ENCODE results near the gene LHX8.

LHX8 gene

DNA sequence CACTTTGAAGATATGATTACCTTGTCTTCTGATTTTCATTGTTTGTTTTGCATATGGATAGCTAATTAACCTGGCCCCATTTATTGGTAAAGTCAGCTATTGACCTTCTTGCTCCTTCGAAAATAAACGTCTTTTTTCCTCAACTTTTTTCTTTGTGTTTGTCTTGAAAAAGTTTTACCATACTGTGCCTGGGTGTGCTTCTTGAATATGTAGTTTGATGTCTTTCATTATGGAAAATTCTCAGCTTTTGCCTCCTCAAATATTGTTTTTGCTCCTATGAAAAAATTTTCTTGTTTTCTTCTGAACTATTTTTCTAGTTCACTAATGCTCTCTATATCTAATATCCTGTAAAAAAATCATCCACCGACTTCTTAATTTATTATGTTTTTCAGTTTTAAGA lies 25.0 kb downstream of the LHX8 start:
- H3F3A ChIP-seq (ENCODE audit: insufficient read depth, low read length): no peaks in the 10 kb centered on the region
- 0 out of 2 replicates have a peak, but pooled peaks cover 3% of the 10 kb centered on the region for H3K4me1 ChIP-seq (ENCODE audit: low read length)
- no peak overlapping the region for H3K27ac ChIP-seq (ENCODE audit: low read length)
- no peaks in the 10 kb centered on the region for H3K27me3 ChIP-seq (replicated peaks; ENCODE audit: insufficient read depth, low read length)
- H3K4me2 ChIP-seq (ENCODE audit: low read depth, low read length): no peak overlapping the region
- no peaks in the 10 kb centered on the region for H3K9me2 ChIP-seq (replicated peaks; ENCODE audit: insufficient read depth, low read length)
- no peak overlapping the region for H3K4me3 ChIP-seq (ENCODE audit: low read length)
- H2AFZ ChIP-seq (ENCODE audit: low read length): no peak overlapping the region
- no peaks in the 10 kb centered on the region for H3K9me3 ChIP-seq (replicated peaks; ENCODE audit: insufficient read depth, low read length)
- no peaks in the 10 kb centered on the region for H4K20me1 ChIP-seq (ENCODE audit: insufficient read depth, low read length)
- no peaks in the 10 kb centered on the region for H3K36me3 ChIP-seq (replicated peaks; ENCODE audit: insufficient read depth, low read length)
- TF ChIP-seq, protein P1, sequence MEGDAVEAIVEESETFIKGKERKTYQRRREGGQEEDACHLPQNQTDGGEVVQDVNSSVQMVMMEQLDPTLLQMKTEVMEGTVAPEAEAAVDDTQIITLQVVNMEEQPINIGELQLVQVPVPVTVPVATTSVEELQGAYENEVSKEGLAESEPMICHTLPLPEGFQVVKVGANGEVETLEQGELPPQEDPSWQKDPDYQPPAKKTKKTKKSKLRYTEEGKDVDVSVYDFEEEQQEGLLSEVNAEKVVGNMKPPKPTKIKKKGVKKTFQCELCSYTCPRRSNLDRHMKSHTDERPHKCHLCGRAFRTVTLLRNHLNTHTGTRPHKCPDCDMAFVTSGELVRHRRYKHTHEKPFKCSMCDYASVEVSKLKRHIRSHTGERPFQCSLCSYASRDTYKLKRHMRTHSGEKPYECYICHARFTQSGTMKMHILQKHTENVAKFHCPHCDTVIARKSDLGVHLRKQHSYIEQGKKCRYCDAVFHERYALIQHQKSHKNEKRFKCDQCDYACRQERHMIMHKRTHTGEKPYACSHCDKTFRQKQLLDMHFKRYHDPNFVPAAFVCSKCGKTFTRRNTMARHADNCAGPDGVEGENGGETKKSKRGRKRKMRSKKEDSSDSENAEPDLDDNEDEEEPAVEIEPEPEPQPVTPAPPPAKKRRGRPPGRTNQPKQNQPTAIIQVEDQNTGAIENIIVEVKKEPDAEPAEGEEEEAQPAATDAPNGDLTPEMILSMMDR (IDR thresholded peaks at IDR 0.05; ENCODE audit: low read length): no peak
- no peak for TF ChIP-seq EZH2phosphoT487 (IDR thresholded peaks at IDR 0.05; ENCODE audit: low read length)
- TF ChIP-seq EZH2 (optimal IDR thresholded peaks at IDR 0.05; ENCODE audit: low read depth, low read length): no peak
- H3K79me2 ChIP-seq (ENCODE audit: low read length): peaks cover 25% of the 10 kb centered on the region
- H3K9ac ChIP-seq (ENCODE audit: low read length): no peak overlapping the region
- no peak for DNase-seq

GRCh38 chr1:75165264-75165663 lies 31.1 kb downstream of the LHX8 start:
- H3K27ac ChIP-seq (ENCODE audit: low read length): no peak overlapping the region
- no peak for TF ChIP-seq EZH2phosphoT487 (IDR thresholded peaks at IDR 0.05; ENCODE audit: low read length)
- TF ChIP-seq, protein P1 (IDR thresholded peaks at IDR 0.05; ENCODE audit: low read length): no peak
- TF ChIP-seq EZH2 (optimal IDR thresholded peaks at IDR 0.05; ENCODE audit: low read depth, low read length): no peak

GRCh38 chr1:75166821-75167220 lies 32.6 kb downstream of the LHX8 start:
- no peak overlapping the region for H2AFZ ChIP-seq (ENCODE audit: low read length)
- no peak for DNase-seq
- no peak for TF ChIP-seq EZH2 (optimal IDR thresholded peaks at IDR 0.05; ENCODE audit: low read depth, low read length)
- TF ChIP-seq, protein P1 (IDR thresholded peaks at IDR 0.05; ENCODE audit: low read length): no peak
- no peak for TF ChIP-seq EZH2phosphoT487 (IDR thresholded peaks at IDR 0.05; ENCODE audit: low read length)
- no peak overlapping the region for H3K4me2 ChIP-seq (ENCODE audit: low read depth, low read length)
- H3K4me1 ChIP-seq (ENCODE audit: low read length): 0 out of 2 replicates have a peak, but pooled peaks cover 2% of the 10 kb centered on the region
- H3K27me3 ChIP-seq (replicated peaks; ENCODE audit: insufficient read depth, low read length): no peaks in the 10 kb centered on the region
- no peaks in the 10 kb centered on the region for H3K36me3 ChIP-seq (replicated peaks; ENCODE audit: insufficient read depth, low read length)
- no peaks in the 10 kb centered on the region for H3K9me3 ChIP-seq (replicated peaks; ENCODE audit: insufficient read depth, low read length)
- H3K9ac ChIP-seq (ENCODE audit: low read length): no peak overlapping the region
- H3K9me2 ChIP-seq (replicated peaks; ENCODE audit: insufficient read depth, low read length): no peaks in the 10 kb centered on the region
- H3K79me2 ChIP-seq (ENCODE audit: low read length): no peaks in the 10 kb centered on the region
- H3F3A ChIP-seq (ENCODE audit: insufficient read depth, low read length): no peaks in the 10 kb centered on the region
- no peak overlapping the region for H3K27ac ChIP-seq (ENCODE audit: low read length)
- H3K4me3 ChIP-seq (ENCODE audit: low read length): no peak overlapping the region
- H4K20me1 ChIP-seq (ENCODE audit: insufficient read depth, low read length): no peaks in the 10 kb centered on the region

More at GRCh38 chr1:75165264-75165663, 31.1 kb downstream of the LHX8 start:
- H3K36me3 ChIP-seq (replicated peaks; ENCODE audit: insufficient read depth, low read length): no peaks in the 10 kb centered on the region
- H3K4me1 ChIP-seq (ENCODE audit: low read length): 0 out of 2 replicates have a peak, but pooled peaks cover 3% of the 10 kb centered on the region
- H3K9ac ChIP-seq (ENCODE audit: low read length): no peak overlapping the region
- H3F3A ChIP-seq (ENCODE audit: insufficient read depth, low read length): no peaks in the 10 kb centered on the region
- H3K9me3 ChIP-seq (replicated peaks; ENCODE audit: insufficient read depth, low read length): no peaks in the 10 kb centered on the region
- H2AFZ ChIP-seq (ENCODE audit: low read length): no peak overlapping the region
- no peaks in the 10 kb centered on the region for H3K9me2 ChIP-seq (replicated peaks; ENCODE audit: insufficient read depth, low read length)
- no peak overlapping the region for H3K4me2 ChIP-seq (ENCODE audit: low read depth, low read length)
- H3K27me3 ChIP-seq (replicated peaks; ENCODE audit: insufficient read depth, low read length): no peaks in the 10 kb centered on the region
- DNase-seq: no peak
- no peak overlapping the region for H3K4me3 ChIP-seq (ENCODE audit: low read length)
- no peaks in the 10 kb centered on the region; the same call in 1 of the 2 replicates for H3K79me2 ChIP-seq (ENCODE audit: low read length)
- H4K20me1 ChIP-seq (ENCODE audit: insufficient read depth, low read length): no peaks in the 10 kb centered on the region

Data from MM.1S (cell line).